Urothelium cell line (cell line): ENCODE measurements around the gene PPIF.

Source experiments
- DNase-seq: peaks from one replicate; pipeline ENCODE4 v3.0.0; 2011; ENCODE audit warnings: low spot score, mixed read lengths
- FAIRE-seq: peaks from 2 replicates; lab custom pipeline; 2011; peaks lifted over from hg19 to GRCh38; lab: Jason Lieb, UNC

The PPIF gene

DNA sequence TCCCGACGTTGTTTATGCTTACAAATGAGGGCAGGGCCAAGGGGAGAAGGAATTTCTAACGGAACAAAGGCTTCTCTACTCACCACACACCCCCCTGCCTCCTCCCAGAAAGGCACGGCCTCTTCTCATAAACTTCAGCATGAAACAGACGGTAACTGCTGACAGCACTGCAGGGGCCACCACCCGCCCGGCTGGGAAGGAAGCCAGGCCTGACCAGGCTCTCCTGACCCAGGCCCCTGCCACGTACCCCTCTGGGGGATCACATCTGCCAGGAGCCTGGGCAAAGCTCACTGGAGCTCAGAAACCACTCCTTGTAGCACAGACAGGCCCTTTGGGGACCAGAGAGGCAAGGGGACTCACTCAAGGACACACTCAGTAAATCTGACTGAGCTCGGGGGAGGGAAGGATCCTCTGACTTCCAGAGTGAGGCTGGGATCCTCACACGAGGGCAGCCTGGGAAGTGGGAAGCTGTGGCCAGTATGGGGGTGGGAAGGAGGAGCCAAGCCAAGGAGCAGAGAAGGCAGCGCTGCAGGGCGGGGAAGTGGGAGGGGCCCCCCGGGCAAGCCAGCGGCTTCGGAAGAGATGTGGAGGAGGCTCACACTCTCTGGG is 52.1 kb downstream of the PPIF start:
- peak; percentile 97 for FAIRE-seq
- DNase-seq, result peak; percentile 96

DNA sequence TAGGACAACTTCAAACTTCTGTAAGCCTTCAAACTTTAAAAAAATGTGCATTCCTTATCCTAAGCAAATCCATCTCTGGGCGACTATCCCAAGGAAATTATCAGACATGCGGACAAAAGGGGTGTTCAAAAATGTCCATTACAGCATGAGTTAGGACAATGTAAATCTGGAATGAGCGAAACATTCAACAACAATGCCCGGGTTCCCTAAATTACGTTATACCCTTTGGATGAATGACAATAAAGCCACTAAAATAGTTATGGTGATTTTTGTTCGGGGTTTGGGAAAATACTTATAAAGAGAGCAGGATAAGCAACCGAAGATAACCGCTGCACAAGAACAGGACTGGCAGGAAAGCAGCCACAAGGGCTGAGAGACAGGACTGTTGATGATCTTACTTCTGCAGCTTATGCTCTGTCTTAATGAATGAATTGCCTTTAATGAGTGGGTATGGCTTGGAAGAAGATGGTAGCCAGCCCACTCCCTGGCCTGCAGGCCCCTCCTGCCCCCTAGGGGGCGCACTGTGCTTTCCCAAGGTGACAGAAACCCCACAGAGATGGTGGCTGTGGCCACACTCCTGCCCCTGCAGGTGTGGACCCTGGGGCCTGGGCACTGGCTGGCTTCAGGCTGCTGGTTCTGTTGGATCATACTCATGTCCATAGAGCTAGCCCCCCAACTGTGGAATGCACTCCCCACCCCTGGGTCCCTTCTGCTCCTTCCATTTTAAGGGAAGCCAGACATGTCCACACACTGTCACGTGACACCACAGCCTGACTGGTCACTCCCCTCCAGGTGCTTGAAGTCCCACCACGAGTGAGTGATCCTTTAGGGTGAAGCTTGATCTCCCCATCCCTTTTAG is 53.1 kb downstream of the PPIF start:
- DNase-seq, result no peak
- FAIRE-seq, result peak; percentile 87

DNA sequence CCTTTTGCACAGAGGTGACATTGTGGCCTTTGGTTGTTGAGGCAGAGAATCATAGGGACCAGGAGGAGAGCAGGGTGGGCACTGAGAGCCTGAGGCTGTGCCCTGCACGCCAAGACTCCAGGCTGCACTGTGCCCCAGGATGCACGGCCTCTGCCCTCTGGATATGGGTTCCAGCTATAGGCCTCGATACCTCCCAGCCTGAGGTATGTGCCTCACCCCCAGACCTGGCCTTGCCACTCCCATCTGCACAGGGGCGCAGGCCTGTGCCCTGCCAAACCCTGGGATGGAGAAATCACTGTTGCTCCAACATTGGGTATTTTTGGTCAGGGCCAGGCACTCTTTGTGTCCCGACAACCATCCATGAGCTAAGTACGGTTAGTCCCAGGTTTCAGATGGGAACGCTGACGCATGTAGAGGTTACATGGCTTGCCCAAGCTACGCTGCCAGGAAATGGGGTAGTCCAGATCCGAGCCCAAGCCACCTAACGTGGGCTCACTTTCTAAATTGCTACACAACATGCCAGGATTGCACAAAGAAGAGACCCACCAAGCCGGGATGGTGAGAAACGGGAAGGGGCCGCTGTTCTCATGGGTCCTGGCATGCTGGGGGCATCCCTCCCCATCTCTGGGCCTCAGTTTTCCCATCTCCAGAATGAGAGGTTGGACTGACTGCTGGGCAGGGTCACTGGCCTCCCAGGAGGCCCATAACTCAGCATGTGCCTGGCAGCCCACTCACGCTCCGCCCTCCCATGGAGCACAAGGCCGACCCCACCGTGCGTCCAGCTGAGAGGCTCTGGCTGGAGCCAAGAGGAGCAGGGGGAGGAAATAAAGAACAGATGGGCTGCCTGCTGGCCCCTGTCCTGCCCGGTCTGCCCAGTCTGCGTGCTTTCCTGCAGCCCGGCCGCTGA is 54.0 kb downstream of the PPIF start:
- no peak for DNase-seq
- no peak for FAIRE-seq

DNA sequence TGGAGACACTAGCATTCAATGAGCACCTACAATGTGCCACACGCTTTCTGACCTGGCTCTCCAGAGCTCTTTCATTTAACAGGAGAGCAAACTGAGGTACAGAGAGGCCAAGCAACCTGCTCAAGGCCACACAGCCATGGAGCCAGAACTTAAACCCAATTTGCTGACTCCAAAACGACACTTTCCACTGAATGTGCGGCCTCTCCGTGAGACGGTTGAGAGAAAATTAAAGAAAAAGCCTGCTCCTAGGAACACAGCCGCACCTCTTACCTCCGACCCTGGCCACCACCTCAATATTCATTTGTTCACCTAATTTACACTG is 55.3 kb downstream of the PPIF start:
- DNase-seq, result no peak
- FAIRE-seq, result no peak

DNA sequence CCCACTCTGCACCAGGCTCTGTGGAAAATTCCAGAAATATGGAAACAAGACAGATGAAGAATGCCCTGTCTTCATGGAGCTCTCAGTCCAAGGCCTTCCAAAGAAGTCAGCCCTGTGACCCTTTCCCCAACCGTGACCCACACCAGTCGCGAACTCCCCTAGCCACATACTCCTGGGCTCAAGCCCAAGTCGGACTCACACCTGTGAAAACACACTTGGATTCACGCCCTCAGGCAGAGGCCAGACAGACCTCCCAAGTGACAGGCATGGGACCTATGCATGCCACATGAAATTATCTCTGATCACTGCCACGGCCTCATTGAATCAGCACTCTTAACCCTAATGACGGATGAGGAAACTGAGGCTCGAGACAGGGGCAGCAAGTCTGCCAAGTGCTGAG is 55.7 kb downstream of the PPIF start:
- FAIRE-seq, result peak; percentile 80
- DNase-seq, result no peak

DNA sequence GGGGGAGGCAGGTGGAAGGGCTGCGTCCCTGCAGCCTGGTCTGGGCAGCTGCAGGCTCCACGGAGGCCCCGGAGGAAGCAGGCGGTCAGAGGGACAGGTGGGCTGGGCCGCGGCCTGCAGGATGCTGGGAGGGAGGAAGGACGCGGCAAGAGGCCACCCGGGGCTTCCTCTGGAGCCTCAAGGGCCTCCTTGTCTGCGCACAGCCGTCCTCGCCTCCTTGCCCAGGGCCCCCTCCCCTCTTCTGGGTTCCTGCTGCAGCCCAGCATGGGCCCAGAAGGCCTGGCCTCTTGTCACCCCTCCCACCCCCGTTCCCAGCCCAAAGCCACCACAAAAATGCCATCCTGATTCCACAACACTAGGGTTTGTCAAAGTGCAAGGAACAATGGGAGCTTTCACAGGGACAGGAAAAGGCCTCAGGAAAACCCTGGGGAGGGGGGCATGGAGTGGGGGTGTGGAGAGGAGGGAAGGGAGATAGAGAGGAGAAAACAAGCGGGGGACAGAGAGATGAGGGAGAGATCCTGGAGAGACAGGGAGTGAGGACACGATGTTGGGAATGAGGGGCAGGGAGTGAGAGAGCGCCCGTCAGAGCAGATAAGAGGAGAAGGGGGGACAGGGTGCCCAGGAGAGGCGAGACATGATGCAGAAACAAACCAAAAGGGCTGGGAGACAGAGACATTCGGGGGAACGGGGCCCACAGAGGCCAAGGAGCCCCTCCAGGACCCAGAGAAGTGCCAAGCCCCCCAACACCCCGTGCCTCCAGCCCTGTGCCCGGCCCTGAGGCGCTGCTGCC is 56.4 kb downstream of the PPIF start:
- DNase-seq (peak; percentile 88), FAIRE-seq (peak; percentile 35)

DNA sequence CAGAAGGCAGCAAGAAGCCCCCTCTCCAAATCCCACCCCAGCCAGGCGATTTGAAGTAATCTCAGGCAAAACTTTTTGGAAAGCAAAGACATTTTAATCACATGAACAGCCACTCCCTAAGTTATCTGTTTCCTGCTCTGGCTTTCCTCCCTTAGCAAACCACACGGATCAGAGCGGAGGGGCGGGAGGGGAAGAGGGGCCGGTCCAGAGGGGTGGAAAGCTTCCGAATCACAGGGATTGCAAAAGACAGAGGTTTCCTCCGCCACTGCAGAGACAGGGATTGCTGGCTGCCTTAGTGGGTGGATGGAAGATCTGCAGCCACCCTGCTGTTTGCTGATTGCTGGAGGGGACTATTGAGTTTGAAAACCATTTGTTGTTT is 57.0 kb downstream of the PPIF start:
- peak; percentile 67 for DNase-seq
- no peak for FAIRE-seq

DNA sequence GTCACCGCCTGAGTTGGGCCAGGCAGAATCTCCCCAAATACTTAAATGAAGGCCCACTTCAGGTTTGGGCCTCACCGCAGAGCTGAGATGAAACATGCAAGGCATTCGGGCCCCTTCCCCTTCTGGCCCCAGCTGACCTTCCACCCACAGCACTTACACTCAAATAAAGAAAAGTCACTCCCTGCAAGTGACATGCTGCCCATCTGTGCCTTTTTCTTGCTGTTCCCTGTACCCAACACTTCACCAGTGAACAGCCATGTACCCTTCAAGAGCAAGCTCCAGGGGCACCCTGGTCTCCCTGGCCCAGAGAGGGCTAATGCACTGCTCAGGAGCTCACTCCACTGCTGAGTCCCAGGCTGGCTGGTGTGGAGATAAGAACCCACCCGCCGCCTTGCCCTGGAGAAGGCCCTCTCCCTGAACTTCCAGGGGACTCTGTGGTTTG is 57.4 kb downstream of the PPIF start:
- peak; percentile 62 for FAIRE-seq

More for the DNA sequence above, 57.4 kb downstream of the PPIF start:
- DNase-seq, result no peak
